ENCODE results near the gene TIMM29. TPM values are rescaled to one million over a fixed set of nuclear protein-coding genes. Genes with fewer than 3 reads are reported as not detected.

TIMM29 gene
- total and polyA plus RNA-seq, 9 of the 15 experiments (the other 6 are each of a cell fraction or from before 2014, with no cell fraction given): 2.4 to 29.4 (median 16.3) TPM

DNA sequence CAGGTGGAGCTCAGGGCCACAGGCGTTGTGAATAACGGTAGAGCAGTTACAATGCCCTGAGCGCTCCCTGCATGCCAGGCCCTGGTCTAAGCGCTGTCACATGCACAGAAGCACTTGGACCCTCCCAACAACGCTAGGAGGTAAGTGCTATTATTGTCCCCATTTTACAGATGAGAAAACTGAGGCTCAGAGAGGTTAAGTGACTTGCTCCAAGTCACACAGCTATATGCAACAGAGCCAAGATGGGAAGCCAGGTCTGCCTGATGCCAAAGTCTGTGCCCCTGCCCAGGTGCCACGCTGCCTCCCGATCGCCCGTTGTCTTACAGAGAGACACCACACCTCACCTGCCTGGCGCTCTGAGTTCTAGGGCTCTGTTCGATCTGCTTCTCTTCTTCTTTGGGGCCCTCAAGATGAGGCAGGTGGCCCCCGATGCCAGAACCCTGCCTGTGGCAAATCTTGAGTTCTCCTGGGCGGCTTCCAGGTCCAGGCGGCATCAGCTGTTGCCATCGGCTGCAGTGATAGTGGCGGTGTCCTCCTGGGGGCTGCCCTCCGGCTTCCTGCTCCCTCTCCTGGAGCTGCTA is 20.1 kb upstream of the TIMM29 start (continued):
- TF ChIP-seq SAFB2 (IDR thresholded peaks at IDR 0.05; ENCODE audit: borderline replicate concordance, low read depth, low read length, severe bottlenecking): no peak
- no peak for TF ChIP-seq SNRNP70 (optimal IDR thresholded peaks at IDR 0.05; ENCODE audit: low read depth, low read length)

GRCh38 chr19:10911579-10912363 is 16.8 kb upstream of the TIMM29 start:
- CTCF ChIA-PET (ENCODE audit: low intra/inter-chr PET ratio): no interaction called here
- Histone ChIP-seq H3K4me2 (ENCODE audit: insufficient read depth, low read length) (no peak overlapping the region), H3K79me2 (ENCODE audit: control insufficient read depth, insufficient read depth, low read length) (no peaks in the 10 kb centered on the region; the same call in 2 of the 3 replicates), H3K9ac (ENCODE audit: insufficient read depth in 1 of 2, low read depth in 2 of 2, low read length in 2 of 2) (peak overlapping the region in 1 of 2 experiments; percentile 13; a peak in 1 of 4 replicates), H3K27me3 (ENCODE audit: control insufficient read depth in 2 of 2, insufficient read depth in 2 of 2, low read length in 2 of 2) (no peaks in the 10 kb centered on the region), H3K36me3 (ENCODE audit: control insufficient read depth, insufficient read depth, low read length) (peaks cover 80% of the 10 kb centered on the region; the same call in 2 of the 3 replicates), H3K9me1 (ENCODE audit: control insufficient read depth, insufficient read depth, low read length) (no peaks in the 10 kb centered on the region), H3K4me1 (replicated peaks in 1 of 2; ENCODE audit: control insufficient read depth in 2 of 2, insufficient read depth in 2 of 2, low read length in 2 of 2) (peaks cover 0 to 29% of the 10 kb centered on the region in 2 experiments; a peak in 2 of 5 replicates), H3K27ac (ENCODE audit: extremely low read depth, low read depth, low read length) (no peak overlapping the region), H3K4me3 (no peak overlapping the region), H2AFZ (ENCODE audit: low read depth, low read length) (no peak overlapping the region), H4K20me1 (replicated peaks; ENCODE audit: control insufficient read depth, insufficient read depth, low read length) (no peaks in the 10 kb centered on the region), H3K9me3 (replicated peaks; ENCODE audit: control insufficient read depth, insufficient read depth, low read depth, low read length) (no peaks in the 10 kb centered on the region)
- POLR2A ChIA-PET: interaction anchor here (0.6 to 1.3 kb wide), 2 partner anchors 10 to 47 kb away, joined by 3 to 4 read pairs; no protein-coding TSS in a partner anchor
- FAIRE-seq (no peak), ATAC-seq (no peak), DNase-seq (ENCODE audit: extremely low read depth in 1 of 4, low spot score in 3 of 4) (no peak)
- TF ChIP-seq PHF21A (IDR thresholded peaks at IDR 0.05; ENCODE audit: borderline replicate concordance, low read depth) (no peak), POLR2G (IDR thresholded peaks at IDR 0.05; ENCODE audit: low read depth, low read length) (peak; percentile 21; the same call in 1 of the 2 replicates)
- intact Hi-C loops (cut with micrococcal nuclease) (no loop called here), in situ Hi-C loops (cut with MboI) (no loop called here)
- WGBS (ENCODE audit: insufficient coverage, low coverage, missing lambda C conversion rate): 92% methylated on average over 25 of the region's 31 CpGs
- no TSS peak for BruUV-seq (replicated peaks)

Measured in K562 (cell line).